KOPT-K1 (cell line): ENCODE results near the gene NODAL.

Experiments
- H3K27ac ChIP-seq: fragments of 200-600 bp; sonication (generic); 2 replicates; pipeline ENCODE4 v1.5.1; 2016; ENCODE audit warnings: antibody characterized with exemption, mild to moderate bottlenecking, low read depth, low read length; ENCODE audit not compliant: poor library complexity, severe bottlenecking
- H3K36me3 ChIP-seq: fragments of 200-600 bp; sonication (generic); 2 replicates; pipeline ENCODE4 v1.5.1; 2017; ENCODE audit warnings: antibody characterized with exemption, mild to moderate bottlenecking, low read length, moderate library complexity; ENCODE audit not compliant: insufficient read depth
- H3K9me3 ChIP-seq: fragments of 200-600 bp; sonication (generic); 2 replicates; pipeline ENCODE4 v1.5.1; 2017; ENCODE audit warnings: antibody characterized with exemption, low read length, mild to moderate bottlenecking; ENCODE audit not compliant: insufficient read depth, poor library complexity, severe bottlenecking

The NODAL gene

DNA sequence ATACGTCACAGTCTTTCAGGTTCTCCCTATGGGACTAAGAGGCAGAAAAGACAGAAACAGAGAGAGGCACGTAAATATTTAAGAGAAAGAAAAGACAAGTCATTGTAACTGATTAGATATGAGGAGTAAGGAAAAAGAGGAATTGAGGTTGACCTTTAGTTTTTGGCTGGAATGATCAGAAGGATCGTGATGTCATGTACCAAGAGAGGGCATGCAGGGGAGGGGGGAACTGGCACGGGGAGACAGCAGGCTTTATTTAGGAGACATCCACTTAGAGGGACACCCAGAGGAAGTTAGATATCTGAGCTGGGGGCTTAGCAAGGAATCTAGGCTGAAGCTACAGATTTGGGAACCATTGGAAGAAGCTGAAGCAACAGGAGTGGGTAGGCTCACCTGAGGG, 49.8 kb downstream of the NODAL start:
- H3K27ac ChIP-seq = no peak overlapping the region
- H3K9me3 ChIP-seq = no peaks in the 10 kb centered on the region
- no peaks in the 10 kb centered on the region for H3K36me3 ChIP-seq
